Mucosa of descending colon (tissue), 3 donors: ENCODE results near the gene DPCD. TPM values are rescaled to one million over a fixed set of nuclear protein-coding genes. Genes with fewer than 3 reads are reported as not detected.

ENCODE experiments used
- ATAC-seq: fragments of 200-7000 bp; cut with Tn5 transposase; one replicate; pipeline ENCODE4 v1.9.1; 2020; ENCODE audit warnings: mild to moderate bottlenecking, moderate library complexity
- DNase-seq, 3 donors: peaks; one replicate each; pipeline ENCODE4 v3.0.0-alpha.2; 2020
- H3K36me3 ChIP-seq: fragments of 200-600 bp; one replicate; pipeline ENCODE4 v1.8.0; 2021; ENCODE audit warnings: low read depth, mild to moderate bottlenecking
- H3K4me1 ChIP-seq: fragments of 200-600 bp; one replicate; pipeline ENCODE4 v1.8.0; 2021; ENCODE audit warnings: low read depth, mild to moderate bottlenecking
- H3K4me3 ChIP-seq: fragments of 200-600 bp; one replicate; pipeline ENCODE4 v1.8.0; 2021; ENCODE audit warnings: mild to moderate bottlenecking
- H3K9me3 ChIP-seq: fragments of 200-600 bp; one replicate; pipeline ENCODE4 v1.8.0; 2021; ENCODE audit warnings: mild to moderate bottlenecking
- CTCF ChIP-seq: fragments of 200-600 bp; IDR thresholded peaks from one replicate; pipeline ENCODE4 v1.8.0; 2022; ENCODE audit warnings: antibody characterized with exemption, mild to moderate bottlenecking
- intact Hi-C, 2 donors: fragments of 100-400 bp; cut with DNase I in 1 of 2; cut with micrococcal nuclease in 1 of 2; formaldehyde crosslinking; loops; one replicate each; pipeline versions ENCODE4 v1.11.0 to v1.11.1; 2022; cut with DNase I, micrococcal nuclease
- total RNA-seq, 3 donors: library from RNA; stranded (reverse); fragmentation: NEBNext Ultra II Directional in 2 of 3; extraction: Animal tissue kit (Norgen Biotek cat#: 25700) in 2 of 3; gene quantifications; one replicate each; pipeline versions ENCODE4 v1.2.1 to v1.2.4, GENCODE V29; 2021 to 2023
- donor health status: DM: no; HTN: no; CAD: no; lungs with moderate emphysema.
- donor health status: DM: no; HTN: no; CAD: no.
- donor health status: DM: no; HTN: yes; CAD: no.

The DPCD gene
- total RNA-seq, 3 donors from 2014 or later = 6.8 to 12.3 (median 9.9) TPM

- Histone ChIP-seq H3K9me3 (peaks cover 6% of the 10 kb centered on the region), H3K4me3 (no peak overlapping the region), H3K36me3 (no peaks in the 10 kb centered on the region), H3K4me1 (peaks cover 7% of the 10 kb centered on the region)
- DNase-seq = no peak
- ATAC-seq = no peak
- TF ChIP-seq CTCF = no peak
- intact Hi-C loops = loop anchor here in 1 of 2 donors (10.0 kb wide), 1 partner anchor 294 kb away; no protein-coding TSS in a partner anchor
These were observed 18.8 kb upstream of the DPCD start for GRCh38 chr10:101569323-101569621.

DNA sequence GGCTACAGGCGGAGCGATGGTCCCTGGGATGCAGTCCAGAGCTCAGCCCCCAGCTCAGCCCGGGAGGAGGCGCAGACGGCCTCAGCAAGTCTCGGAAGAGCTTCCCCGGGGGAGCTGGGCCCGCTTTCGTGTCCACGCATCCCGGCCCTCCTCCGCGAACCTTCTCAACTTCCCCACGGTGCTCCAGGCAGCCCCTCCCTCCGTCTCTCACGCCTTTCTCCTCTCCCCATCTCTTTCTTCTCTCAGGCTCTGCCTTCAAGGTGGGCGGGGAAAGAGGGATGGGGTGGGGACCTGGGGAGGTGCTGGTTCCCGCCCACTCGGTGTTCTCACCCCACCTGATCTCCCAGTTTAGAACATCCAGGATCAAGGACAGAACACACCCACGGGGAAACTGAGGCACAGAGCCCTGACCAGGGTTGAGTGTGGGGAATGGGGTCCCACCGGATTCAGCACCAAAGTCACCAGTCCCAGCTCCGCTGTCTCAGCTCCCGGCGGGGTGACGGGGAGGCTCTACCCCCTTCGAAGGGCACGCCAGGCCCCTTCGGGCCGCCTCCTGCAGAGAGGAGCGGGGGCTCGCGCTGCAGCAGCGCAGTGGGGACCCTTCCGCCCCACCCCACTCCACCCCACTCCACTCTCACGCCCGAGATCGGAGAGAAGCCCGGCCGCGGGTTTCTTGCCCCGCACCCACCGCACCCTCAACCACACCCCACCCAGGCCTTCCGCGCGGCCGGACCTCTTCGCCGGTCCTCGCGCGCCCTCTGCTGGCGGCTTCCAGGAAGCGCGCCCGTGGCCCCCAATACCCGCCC lies 18.3 kb upstream of the DPCD start:
- no peaks in the 10 kb centered on the region for H3K36me3 ChIP-seq
- peaks cover 6% of the 10 kb centered on the region for H3K9me3 ChIP-seq
- H3K4me1 ChIP-seq = peaks cover 7% of the 10 kb centered on the region
- TF ChIP-seq CTCF = peak; percentile 92
- peak overlapping the region; percentile 7 for H3K4me3 ChIP-seq
- ATAC-seq (peak; percentile 95), DNase-seq (peak; percentile 85 to 89 (median 87))
- intact Hi-C loops = loop anchor here (5.0 to 10.0 kb wide), 2 partner anchors 295 to 358 kb away; no protein-coding TSS in a partner anchor

- Histone ChIP-seq H3K4me1 (peaks cover 7% of the 10 kb centered on the region), H3K4me3 (no peak overlapping the region), H3K36me3 (no peaks in the 10 kb centered on the region), H3K9me3 (peaks cover 6% of the 10 kb centered on the region)
- intact Hi-C loops = loop anchor here in 1 of 2 donors (5.0 kb wide), 1 partner anchor 358 kb away; no protein-coding TSS in a partner anchor
- DNase-seq (peak in 1 of 3 donors; percentile 41), ATAC-seq (peak; percentile 37)
- no peak for TF ChIP-seq CTCF
These were observed 17.5 kb upstream of the DPCD start for GRCh38 chr10:101570428-101571270.

DNA sequence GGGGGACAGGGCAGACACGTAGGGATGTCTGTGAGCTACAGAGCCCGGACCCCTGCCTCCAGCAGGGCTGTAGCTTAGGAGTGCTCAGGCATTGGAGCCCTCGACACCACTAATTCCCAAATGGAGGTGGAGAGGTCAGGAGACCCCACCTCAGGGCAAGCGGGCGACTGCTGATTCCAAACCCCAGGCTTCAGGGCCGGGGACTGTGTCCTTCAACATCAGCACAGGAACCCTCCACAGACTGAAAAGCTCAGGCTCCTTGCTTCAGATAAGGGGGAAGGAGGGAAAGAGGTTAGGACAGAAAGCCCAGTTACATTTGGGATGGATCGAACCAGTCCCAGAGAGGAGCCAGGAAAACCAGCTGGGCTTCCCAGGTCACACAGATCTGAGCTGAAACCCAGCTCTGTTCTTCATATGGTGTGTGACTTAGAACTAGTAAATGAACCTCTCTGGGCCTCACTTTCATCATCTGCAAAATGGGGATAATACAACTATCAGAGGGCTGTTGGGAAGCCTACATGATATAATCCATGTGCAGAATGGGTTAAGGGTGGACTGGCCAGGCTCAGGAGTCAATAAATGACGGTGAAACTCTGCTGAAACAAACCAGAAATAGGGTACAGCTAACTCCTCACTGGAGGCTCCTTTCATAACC lies 16.7 kb upstream of the DPCD start:
- DNase-seq = no peak
- H3K4me3 ChIP-seq = no peak overlapping the region
- H3K36me3 ChIP-seq = no peaks in the 10 kb centered on the region
- peaks cover 7% of the 10 kb centered on the region for H3K4me1 ChIP-seq
- no peak for TF ChIP-seq CTCF
- intact Hi-C loops = loop anchor here in 1 of 2 donors (5.0 kb wide), 1 partner anchor 359 kb away; no protein-coding TSS in a partner anchor
- ATAC-seq = no peak
- peaks cover 6% of the 10 kb centered on the region for H3K9me3 ChIP-seq

GRCh38 chr10:101572126-101572525 lies 16.0 kb upstream of the DPCD start:
- DNase-seq (no peak), ATAC-seq (no peak)
- peaks cover 6% of the 10 kb centered on the region for H3K9me3 ChIP-seq
- no peak overlapping the region for H3K4me3 ChIP-seq
- intact Hi-C loops = loop anchor here in 1 of 2 donors (5.0 kb wide), 1 partner anchor 360 kb away; no protein-coding TSS in a partner anchor
- TF ChIP-seq CTCF = no peak
- H3K36me3 ChIP-seq = no peaks in the 10 kb centered on the region
- H3K4me1 ChIP-seq = peaks cover 7% of the 10 kb centered on the region
